Calu3 (cell line): ENCODE measurements around the gene CENPO. TPM values are rescaled to one million over a fixed set of nuclear protein-coding genes. Genes with fewer than 3 reads are reported as not detected.

ENCODE experiments used
- BruUV-seq: library from RNA; stranded (reverse); fragments of 400-500 nt; replicated peaks from 2 replicates; lab custom pipeline; 2021; lab: Mats Ljungman, UMichigan
- CTCF ChIA-PET: fragments of 300-600 bp; sonication (Branson Sonifier 250); formaldehyde crosslinking; loops from one replicate; lab custom pipeline; 2022; ENCODE audit warnings: antibody characterized with exemption; lab: Charles Lee
- DNase-seq: peaks from one replicate; pipeline ENCODE4 v3.0.0; 2022
- H3K27ac Mint-ChIP-seq: one replicate; pipeline ENCODE4 v1.8.0; 2022; ENCODE audit warnings: mixed read lengths; ENCODE audit not compliant: unreplicated experiment
- H3K27me3 Mint-ChIP-seq: one replicate; pipeline ENCODE4 v1.8.0; 2022; ENCODE audit warnings: mixed read lengths; ENCODE audit not compliant: unreplicated experiment
- H3K36me3 Mint-ChIP-seq: one replicate; pipeline ENCODE4 v1.8.0; 2022; ENCODE audit warnings: mild to moderate bottlenecking, moderate library complexity, mixed read lengths; ENCODE audit not compliant: insufficient read depth, unreplicated experiment
- H3K4me1 Mint-ChIP-seq: one replicate; pipeline ENCODE4 v1.8.0; 2022; ENCODE audit warnings: mild to moderate bottlenecking, low read depth, mixed read lengths; ENCODE audit not compliant: unreplicated experiment
- H3K4me3 Mint-ChIP-seq: one replicate; pipeline ENCODE4 v1.8.0; 2022; ENCODE audit warnings: mild to moderate bottlenecking, low read depth, moderate library complexity, mixed read lengths; ENCODE audit not compliant: unreplicated experiment
- H3K9me3 Mint-ChIP-seq: one replicate; pipeline ENCODE4 v1.8.0; 2022; ENCODE audit warnings: low read depth, mixed read lengths; ENCODE audit not compliant: unreplicated experiment
- intact Hi-C: fragments of 100-400 bp; cut with micrococcal nuclease; formaldehyde crosslinking; loops from one replicate; pipeline ENCODE4 v1.10.0; 2022; ENCODE audit not compliant: unreplicated experiment
- total RNA-seq: library from RNA; stranded (reverse); gene quantifications from 2 replicates; pipeline ENCODE4 v1.2.3, GENCODE V29; 2022
- TF ChIP-seq, protein P1 (sequence below): fragments of 200-600 bp; IDR thresholded peaks from one replicate; pipeline ENCODE4 v1.8.0; 2022; ENCODE audit warnings: antibody characterized with exemption; ENCODE audit not compliant: unreplicated experiment

The CENPO gene
- total RNA-seq, 1 experiment from 2014 or later, result 43.1 TPM

DNA sequence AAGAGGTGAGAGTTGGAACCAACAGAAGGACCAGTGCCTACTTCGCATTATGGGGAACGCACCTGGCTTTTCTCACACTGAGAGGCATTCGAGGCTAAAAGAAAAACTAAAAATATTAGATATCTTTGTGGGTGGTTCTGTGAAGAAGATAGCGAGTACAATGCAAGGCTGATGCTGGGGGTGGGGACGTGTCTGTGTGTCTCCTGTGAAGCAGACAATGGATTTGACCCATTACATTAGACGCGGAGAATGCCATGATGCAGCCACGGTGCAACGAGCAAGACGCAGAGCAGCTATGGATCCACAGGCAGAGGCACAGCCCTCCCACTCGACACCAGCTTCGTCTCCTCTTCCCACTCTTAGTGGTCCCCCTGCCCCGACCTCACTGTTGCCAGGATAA is 65.8 kb downstream of the CENPO start:
- TF ChIP-seq, protein P1, sequence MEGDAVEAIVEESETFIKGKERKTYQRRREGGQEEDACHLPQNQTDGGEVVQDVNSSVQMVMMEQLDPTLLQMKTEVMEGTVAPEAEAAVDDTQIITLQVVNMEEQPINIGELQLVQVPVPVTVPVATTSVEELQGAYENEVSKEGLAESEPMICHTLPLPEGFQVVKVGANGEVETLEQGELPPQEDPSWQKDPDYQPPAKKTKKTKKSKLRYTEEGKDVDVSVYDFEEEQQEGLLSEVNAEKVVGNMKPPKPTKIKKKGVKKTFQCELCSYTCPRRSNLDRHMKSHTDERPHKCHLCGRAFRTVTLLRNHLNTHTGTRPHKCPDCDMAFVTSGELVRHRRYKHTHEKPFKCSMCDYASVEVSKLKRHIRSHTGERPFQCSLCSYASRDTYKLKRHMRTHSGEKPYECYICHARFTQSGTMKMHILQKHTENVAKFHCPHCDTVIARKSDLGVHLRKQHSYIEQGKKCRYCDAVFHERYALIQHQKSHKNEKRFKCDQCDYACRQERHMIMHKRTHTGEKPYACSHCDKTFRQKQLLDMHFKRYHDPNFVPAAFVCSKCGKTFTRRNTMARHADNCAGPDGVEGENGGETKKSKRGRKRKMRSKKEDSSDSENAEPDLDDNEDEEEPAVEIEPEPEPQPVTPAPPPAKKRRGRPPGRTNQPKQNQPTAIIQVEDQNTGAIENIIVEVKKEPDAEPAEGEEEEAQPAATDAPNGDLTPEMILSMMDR, result no peak
- intact Hi-C loops, result no loop called here
- H3K27me3 Mint-ChIP-seq, result no peaks in the 10 kb centered on the region
- H3K36me3 Mint-ChIP-seq, result no peaks in the 10 kb centered on the region
- H3K27ac Mint-ChIP-seq, result no peak overlapping the region
- DNase-seq, result no peak
- H3K4me1 Mint-ChIP-seq, result no peaks in the 10 kb centered on the region
- CTCF ChIA-PET, result no interaction called here
- no peak overlapping the region for H3K4me3 Mint-ChIP-seq
- no TSS peak for BruUV-seq
- H3K9me3 Mint-ChIP-seq, result no peaks in the 10 kb centered on the region

DNA sequence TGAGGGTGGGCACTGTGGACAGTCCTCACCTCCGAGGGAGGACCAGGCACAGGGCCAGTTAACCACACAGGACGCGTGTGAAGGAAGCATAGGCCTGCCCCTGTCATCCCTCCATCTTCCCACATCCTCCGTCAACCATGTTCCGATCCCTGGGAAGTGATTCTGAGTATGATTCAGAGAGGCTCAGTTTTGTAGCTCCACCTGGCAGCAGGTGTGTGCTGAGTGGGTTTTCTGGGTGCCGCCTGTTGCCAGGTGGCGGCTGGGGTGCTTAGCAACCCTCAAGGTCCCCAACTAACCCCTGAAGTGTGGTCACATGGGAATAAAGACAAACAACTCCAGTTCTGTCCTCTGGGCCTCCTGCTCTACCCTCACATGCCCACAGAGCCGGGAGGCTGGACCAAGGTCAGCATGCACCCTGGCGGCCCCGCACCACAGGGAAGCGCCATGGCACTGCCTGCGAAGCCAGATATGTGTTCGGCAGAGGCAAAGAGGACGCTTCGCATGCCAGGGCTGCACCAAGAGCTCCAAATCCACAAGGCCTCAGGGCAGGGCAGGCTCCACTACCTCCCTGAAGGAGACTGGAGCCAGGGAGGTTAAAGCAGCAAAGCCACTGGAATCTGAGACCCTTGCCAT is 66.9 kb downstream of the CENPO start:
- BruUV-seq, result no TSS peak
- no peak for DNase-seq
- H3K27ac Mint-ChIP-seq, result no peak overlapping the region
- CTCF ChIA-PET, result no interaction called here
- intact Hi-C loops, result no loop called here
- TF ChIP-seq, protein P1, result no peak
- no peaks in the 10 kb centered on the region for H3K4me1 Mint-ChIP-seq
- H3K36me3 Mint-ChIP-seq, result no peaks in the 10 kb centered on the region
- no peaks in the 10 kb centered on the region for H3K9me3 Mint-ChIP-seq
- no peak overlapping the region for H3K4me3 Mint-ChIP-seq
- H3K27me3 Mint-ChIP-seq, result no peaks in the 10 kb centered on the region

DNA sequence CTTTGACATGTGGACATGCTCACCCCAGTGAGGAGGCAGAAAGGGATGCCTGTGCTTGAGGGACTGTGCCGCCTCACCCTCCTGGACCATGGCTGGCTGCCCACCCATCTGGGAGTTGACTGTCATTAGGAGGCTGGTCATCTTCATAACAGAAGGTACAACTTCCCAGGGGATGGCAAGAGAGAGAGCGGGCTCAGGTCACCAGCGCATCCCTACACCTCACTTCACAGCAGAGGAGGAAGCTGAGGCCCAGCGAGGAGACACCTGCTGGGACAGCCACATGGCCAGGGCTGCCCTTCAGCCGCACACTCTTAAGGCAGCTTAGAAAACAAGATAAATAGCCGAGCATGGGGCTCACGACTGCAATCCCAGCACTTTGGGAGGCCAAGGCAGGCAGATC is 67.4 kb downstream of the CENPO start:
- no peak for DNase-seq
- no peaks in the 10 kb centered on the region for H3K27me3 Mint-ChIP-seq
- TF ChIP-seq, protein P1, result no peak
- no peaks in the 10 kb centered on the region for H3K4me1 Mint-ChIP-seq
- H3K4me3 Mint-ChIP-seq, result no peak overlapping the region
- no peaks in the 10 kb centered on the region for H3K9me3 Mint-ChIP-seq
- BruUV-seq, result no TSS peak
- no peak overlapping the region for H3K27ac Mint-ChIP-seq
- no peaks in the 10 kb centered on the region for H3K36me3 Mint-ChIP-seq
- CTCF ChIA-PET, result no interaction called here
- intact Hi-C loops, result no loop called here

DNA sequence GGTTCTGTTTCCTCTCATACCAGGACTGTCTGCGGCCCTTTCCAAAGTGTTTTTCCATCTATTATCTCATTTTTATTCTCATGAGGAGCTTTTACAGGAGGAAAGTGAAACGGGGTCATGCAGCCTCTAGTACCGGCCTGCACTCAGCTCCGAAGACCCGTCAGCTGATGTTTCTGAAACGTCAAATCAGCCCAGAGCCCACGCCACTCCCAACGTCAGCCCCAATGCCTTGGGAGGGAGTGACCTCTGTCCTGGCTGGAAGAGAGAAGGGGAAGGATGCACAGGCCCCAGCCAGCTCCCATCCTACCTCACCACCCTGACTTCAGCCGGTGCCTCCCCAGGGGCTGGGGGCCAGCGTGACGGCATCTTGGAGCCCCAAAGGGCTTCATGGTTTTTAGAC is 68.3 kb downstream of the CENPO start:
- Mint-ChIP-seq H3K9me3 (no peaks in the 10 kb centered on the region), H3K27me3 (no peaks in the 10 kb centered on the region), H3K4me3 (no peak overlapping the region), H3K27ac (no peak overlapping the region), H3K36me3 (no peaks in the 10 kb centered on the region), H3K4me1 (no peaks in the 10 kb centered on the region)
- CTCF ChIA-PET, result no interaction called here
- intact Hi-C loops, result no loop called here
- DNase-seq, result no peak
- no TSS peak for BruUV-seq
- TF ChIP-seq, protein P1, result no peak
